Neuronal stem cell (in vitro differentiated cells): Measurements from ENCODE around the gene DNM3.

Experiments used
- DNase-seq: peaks from one replicate; pipeline ENCODE4 v3.0.0-alpha.2; 2013; ENCODE audit warnings: low spot score
- H2AFZ ChIP-seq: one replicate; pipeline ENCODE4 v1.6.1; 2013; ENCODE audit warnings: mild to moderate bottlenecking, low read length, inconsistent platforms
- H2AK5ac ChIP-seq: 2 replicates; pipeline ENCODE4 v1.6.1; 2013; ENCODE audit warnings: low read depth, mild to moderate bottlenecking, inconsistent platforms, low read length, moderate library complexity, mixed read lengths
- H2BK120ac ChIP-seq: 2 replicates; pipeline ENCODE4 v1.6.1; 2013; ENCODE audit warnings: low read depth, mild to moderate bottlenecking, inconsistent platforms, low read length, moderate library complexity, mixed read lengths
- H2BK12ac ChIP-seq: one replicate; pipeline ENCODE4 v1.6.1; 2013; ENCODE audit warnings: low read length, inconsistent platforms
- H2BK15ac ChIP-seq: 2 replicates; pipeline ENCODE4 v1.6.1; 2013; ENCODE audit warnings: mild to moderate bottlenecking, low read length, inconsistent platforms, mixed read lengths
- H2BK5ac ChIP-seq: one replicate; pipeline ENCODE4 v1.6.1; 2013; ENCODE audit warnings: inconsistent platforms, mild to moderate bottlenecking, low read length, moderate library complexity
- H3K14ac ChIP-seq: one replicate; pipeline ENCODE4 v1.6.1; 2013; ENCODE audit warnings: low read length, inconsistent platforms
- H3K18ac ChIP-seq: 2 replicates; pipeline ENCODE4 v1.6.1; 2013; ENCODE audit warnings: low read length, inconsistent platforms
- H3K23ac ChIP-seq: 2 replicates; pipeline ENCODE4 v1.6.1; 2013; ENCODE audit warnings: low read depth, mild to moderate bottlenecking, mixed read lengths, low read length, inconsistent platforms; ENCODE audit not compliant: poor library complexity
- H3K27ac ChIP-seq: replicated peaks from 3 replicates; pipeline ENCODE4 v1.5.1; 2013; ENCODE audit warnings: low read length, inconsistent platforms
- H3K27me3 ChIP-seq, 3 experiments: 2 replicates each; pipeline ENCODE4 v1.6.1; 2013; ENCODE audit warnings: low read length in 3 of 3, mild to moderate bottlenecking in 2 of 3, inconsistent platforms in 1 of 3, low read depth in 1 of 3, mixed read lengths in 1 of 3, moderate library complexity in 1 of 3; ENCODE audit not compliant: control insufficient read depth in 3 of 3, insufficient read depth in 3 of 3
- H3K36me3 ChIP-seq, 2 donors: replicated peaks in 1 of 2; 2 replicates each; pipeline ENCODE4 v1.6.1; 2013; ENCODE audit warnings: low read length in 2 of 2; ENCODE audit not compliant: control insufficient read depth in 2 of 2, insufficient read depth in 2 of 2
- H3K4ac ChIP-seq: 2 replicates; pipeline ENCODE4 v1.6.1; 2013; ENCODE audit warnings: inconsistent platforms, mild to moderate bottlenecking, low read length, moderate library complexity
- H3K4me1 ChIP-seq, 2 donors: 1 replicate in 1 of 2; 2 replicates in 1 of 2; pipeline ENCODE4 v1.6.1; 2013; ENCODE audit warnings: low read length in 2 of 2, low read depth in 1 of 2; ENCODE audit not compliant: control insufficient read depth in 2 of 2, insufficient read depth in 1 of 2
- H3K4me2 ChIP-seq: one replicate; pipeline ENCODE4 v1.6.1; 2013; ENCODE audit warnings: mild to moderate bottlenecking, low read length, inconsistent platforms; ENCODE audit not compliant: insufficient read depth, poor library complexity, severe bottlenecking
- H3K4me3 ChIP-seq, 2 donors: 2 replicates each; pipeline ENCODE4 v1.5.1; 2013; ENCODE audit warnings: low read length in 2 of 2, mild to moderate bottlenecking in 2 of 2, inconsistent platforms in 1 of 2, moderate library complexity in 1 of 2
- H3K79me1 ChIP-seq: one replicate; pipeline ENCODE4 v1.6.1; 2013; ENCODE audit warnings: low read depth, mild to moderate bottlenecking, inconsistent platforms, low read length, moderate library complexity
- H3K9ac ChIP-seq: one replicate; pipeline ENCODE4 v1.6.1; 2013; ENCODE audit warnings: mild to moderate bottlenecking, low read depth, low read length, inconsistent platforms; ENCODE audit not compliant: poor library complexity
- H3K9me3 ChIP-seq, 2 donors: replicated peaks in 1 of 2; 2 replicates each; pipeline versions ENCODE3 to v1.6.1; 2013; ENCODE audit warnings: low read length in 2 of 2, mild to moderate bottlenecking in 2 of 2, inconsistent platforms in 1 of 2, low read depth in 1 of 2, mixed read lengths in 1 of 2, moderate library complexity in 1 of 2; ENCODE audit not compliant: control insufficient read depth in 2 of 2, insufficient read depth in 1 of 2
- H4K8ac ChIP-seq: one replicate; pipeline ENCODE4 v1.6.1; 2013; ENCODE audit warnings: low read depth, mild to moderate bottlenecking, inconsistent platforms, low read length, moderate library complexity
- H4K91ac ChIP-seq: one replicate; pipeline ENCODE4 v1.6.1; 2013; ENCODE audit warnings: low read length, low read depth, mild to moderate bottlenecking, inconsistent platforms; ENCODE audit not compliant: poor library complexity
- WGBS, 2 donors: extraction: QIAGEN DNeasy Blood & Tissue Kit; methylation state at CpG; one replicate each; pipeline ENCODE4 v1.1.7; 2013; ENCODE audit warnings: missing lambda C conversion rate in 2 of 2, mixed read lengths in 1 of 2; ENCODE audit not compliant: insufficient read length in 2 of 2, insufficient replicate concordance in 1 of 2; ENCODE audit errors: extremely low coverage in 2 of 2; 5-methylcytosine and 5-hydroxymethylcytosine counted together

Gene DNM3

DNA sequence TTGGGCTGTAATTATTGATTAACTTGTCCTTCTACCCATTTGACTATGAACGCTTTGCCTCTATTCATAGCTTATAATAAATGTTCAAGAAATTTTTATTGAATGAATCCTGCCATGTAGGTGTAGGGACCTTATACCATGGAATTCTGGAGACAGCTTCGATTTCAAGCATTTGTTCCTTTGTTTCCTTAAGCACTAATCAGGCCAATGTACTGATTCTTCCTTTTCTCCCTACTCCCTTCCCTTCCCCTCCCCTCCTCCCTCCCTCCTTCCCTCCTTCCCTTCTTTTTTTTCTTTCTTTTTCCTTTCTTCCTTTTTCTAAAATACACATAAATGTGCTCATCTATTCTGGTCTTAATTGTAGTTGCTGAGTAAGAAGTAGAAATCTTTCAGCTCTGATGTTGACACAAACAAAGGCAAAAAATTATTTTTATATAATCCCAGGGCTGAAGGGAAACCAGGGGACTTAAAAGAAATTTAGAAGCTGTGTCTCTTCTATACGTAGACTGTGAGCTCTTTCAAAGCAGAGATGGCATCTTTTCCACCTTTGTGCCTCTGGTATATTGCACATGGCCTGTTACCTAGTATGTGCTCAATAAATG lies 24.9 kb upstream of the DNM3 start:
- H3K4me3 ChIP-seq: no peak overlapping the region
- DNase-seq: no peak
- no peak overlapping the region for H2BK5ac ChIP-seq
- no peak overlapping the region for H3K18ac ChIP-seq
- H2BK120ac ChIP-seq: no peak overlapping the region
- no peak overlapping the region for H2BK15ac ChIP-seq
- no peak overlapping the region for H3K23ac ChIP-seq
- no peak overlapping the region for H4K91ac ChIP-seq
- WGBS, 2 donors: no CpG with 5 or more reads among the region's 3 CpGs
- H3K4ac ChIP-seq: no peak overlapping the region
- no peak overlapping the region for H3K9ac ChIP-seq
- peaks cover 7 to 8% of the 10 kb centered on the region in 2 donors for H3K4me1 ChIP-seq
- no peaks in the 10 kb centered on the region for H3K36me3 ChIP-seq
- no peak overlapping the region for H3K14ac ChIP-seq
- no peak overlapping the region for H3K27ac ChIP-seq
- no peak overlapping the region for H3K4me2 ChIP-seq
- H4K8ac ChIP-seq: no peak overlapping the region
- H2AK5ac ChIP-seq: no peak overlapping the region
- H3K9me3 ChIP-seq: no peaks in the 10 kb centered on the region
- H3K27me3 ChIP-seq: peaks cover 0 to 8% (median 0%) of the 10 kb centered on the region in 3 experiments
- H2BK12ac ChIP-seq: no peak overlapping the region
- H3K79me1 ChIP-seq: no peaks in the 10 kb centered on the region
- H2AFZ ChIP-seq: no peak overlapping the region

- no peak overlapping the region for H4K91ac ChIP-seq
- no peak overlapping the region for H3K27ac ChIP-seq
- H3K4me1 ChIP-seq: peaks cover 7 to 8% of the 10 kb centered on the region in 2 donors
- no peak overlapping the region for H3K9ac ChIP-seq
- H3K4ac ChIP-seq: no peak overlapping the region
- no peak overlapping the region for H2BK15ac ChIP-seq
- no peak overlapping the region for H2BK120ac ChIP-seq
- no peaks in the 10 kb centered on the region for H3K9me3 ChIP-seq
- no peak overlapping the region for H2BK12ac ChIP-seq
- H3K14ac ChIP-seq: no peak overlapping the region
- H2AK5ac ChIP-seq: no peak overlapping the region
- no peak overlapping the region for H2BK5ac ChIP-seq
- no peaks in the 10 kb centered on the region for H3K36me3 ChIP-seq
- no peak for DNase-seq
- no CpG with 5 or more reads among the region's 3 CpGs for WGBS, 2 donors
- no peak overlapping the region for H3K18ac ChIP-seq
- H3K23ac ChIP-seq: no peak overlapping the region
- no peak overlapping the region for H3K4me3 ChIP-seq
- H3K27me3 ChIP-seq: peaks cover 0 to 8% (median 0%) of the 10 kb centered on the region in 3 experiments
- H4K8ac ChIP-seq: no peak overlapping the region
- no peak overlapping the region for H2AFZ ChIP-seq
- no peak overlapping the region for H3K4me2 ChIP-seq
- no peaks in the 10 kb centered on the region for H3K79me1 ChIP-seq
These were observed 23.6 kb upstream of the DNM3 start for GRCh38 chr1:171817511-171818265.

DNA sequence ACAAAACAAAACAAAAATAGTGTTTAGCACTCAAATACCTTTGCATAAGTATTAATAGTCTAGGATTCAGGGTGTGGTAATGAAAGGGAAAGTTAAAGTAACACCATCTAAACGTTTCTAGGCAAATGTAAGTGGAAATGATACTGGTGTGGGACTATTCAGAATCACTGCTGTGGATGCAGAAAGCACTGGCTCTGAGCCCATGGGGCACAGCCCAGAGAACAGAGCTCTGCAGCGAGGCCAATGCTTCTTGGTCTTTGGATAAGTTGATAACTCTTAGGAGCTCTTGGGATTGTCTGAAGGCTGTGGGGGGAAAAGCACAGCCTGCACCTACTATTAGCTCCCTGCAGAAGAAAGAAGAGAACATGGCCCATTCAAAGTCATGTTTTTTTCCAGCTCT lies 21.4 kb upstream of the DNM3 start:
- H3K9me3 ChIP-seq: no peaks in the 10 kb centered on the region
- no peak overlapping the region for H2BK15ac ChIP-seq
- H3K18ac ChIP-seq: no peak overlapping the region
- H3K4ac ChIP-seq: no peak overlapping the region
- no peak overlapping the region for H3K27ac ChIP-seq
- no peak overlapping the region for H4K91ac ChIP-seq
- no peak overlapping the region for H3K23ac ChIP-seq
- WGBS, 2 donors: no CpG with 5 or more reads among the region's 2 CpGs
- H3K79me1 ChIP-seq: no peaks in the 10 kb centered on the region
- peaks cover 0 to 8% (median 0%) of the 10 kb centered on the region in 3 experiments for H3K27me3 ChIP-seq
- no peak for DNase-seq
- H3K4me1 ChIP-seq: peaks cover 7 to 8% of the 10 kb centered on the region in 2 donors
- H2BK12ac ChIP-seq: no peak overlapping the region
- H4K8ac ChIP-seq: no peak overlapping the region
- H3K9ac ChIP-seq: no peak overlapping the region
- H3K4me3 ChIP-seq: no peak overlapping the region
- no peak overlapping the region for H2AK5ac ChIP-seq
- no peaks in the 10 kb centered on the region for H3K36me3 ChIP-seq
- no peak overlapping the region for H2AFZ ChIP-seq
- no peak overlapping the region for H2BK5ac ChIP-seq
- no peak overlapping the region for H3K14ac ChIP-seq
- no peak overlapping the region for H2BK120ac ChIP-seq
- no peak overlapping the region for H3K4me2 ChIP-seq

DNA sequence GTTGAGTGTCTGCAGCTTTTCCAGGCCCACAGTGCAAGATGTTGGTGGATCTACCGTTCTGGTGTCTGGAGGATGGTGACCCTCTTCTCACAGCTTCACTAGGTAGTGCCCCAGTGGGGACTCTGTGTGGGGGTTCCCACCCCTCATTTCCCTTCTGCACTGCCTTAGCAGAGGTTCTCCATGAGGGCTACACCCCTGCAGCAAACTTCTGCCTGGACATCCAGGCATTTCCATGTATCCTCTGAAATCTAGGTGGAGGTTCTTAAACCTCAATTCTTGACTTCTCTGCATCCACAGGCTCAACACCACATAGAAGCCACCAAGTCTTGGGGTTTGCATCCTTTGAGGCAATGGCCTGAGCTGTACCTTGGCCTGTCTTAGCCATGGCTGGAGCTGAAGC lies 14.3 kb upstream of the DNM3 start:
- H3K4me1 ChIP-seq: no peaks in the 10 kb centered on the region
- no peak overlapping the region for H3K4me3 ChIP-seq
- no peak overlapping the region for H2BK120ac ChIP-seq
- H3K36me3 ChIP-seq: no peaks in the 10 kb centered on the region
- no peak overlapping the region for H2AFZ ChIP-seq
- H3K9ac ChIP-seq: no peak overlapping the region
- no peak overlapping the region for H2BK15ac ChIP-seq
- H4K8ac ChIP-seq: no peak overlapping the region
- no peaks in the 10 kb centered on the region for H3K27me3 ChIP-seq
- no peak overlapping the region for H2BK12ac ChIP-seq
- no peak overlapping the region for H2AK5ac ChIP-seq
- no peak overlapping the region for H3K18ac ChIP-seq
- peaks cover 0 to 8% of the 10 kb centered on the region in 2 donors for H3K9me3 ChIP-seq
- DNase-seq: no peak
- H3K4ac ChIP-seq: no peak overlapping the region
- H3K23ac ChIP-seq: no peak overlapping the region
- no peak overlapping the region for H3K27ac ChIP-seq
- H2BK5ac ChIP-seq: no peak overlapping the region
- H3K79me1 ChIP-seq: no peaks in the 10 kb centered on the region
- no peak overlapping the region for H3K4me2 ChIP-seq
- H3K14ac ChIP-seq: no peak overlapping the region
- H4K91ac ChIP-seq: no peak overlapping the region
- WGBS, 2 donors: no CpG with 5 or more reads among the region's 1 CpG
